HCT116 (cell line): ENCODE results near the gene S100A12.

Experiments used
- CEBPB ChIP-seq: IDR thresholded peaks from 2 replicates; pipeline ENCODE4 v1.6.1; 2012; ENCODE audit warnings: low read depth
- EGR1 ChIP-seq: IDR thresholded peaks from 2 replicates; pipeline ENCODE4 v1.6.1; 2012; ENCODE audit warnings: low read depth
- FOSL1 ChIP-seq: IDR thresholded peaks from 2 replicates; pipeline ENCODE4 v1.6.1; 2012; ENCODE audit warnings: low read depth
- MAX ChIP-seq: IDR thresholded peaks from 2 replicates; pipeline ENCODE4 v1.6.1; 2012
- POLR2A ChIP-seq: IDR thresholded peaks from 2 replicates; pipeline ENCODE4 v1.7.0; 2011; ENCODE audit warnings: borderline replicate concordance; ENCODE audit not compliant: insufficient read depth, insufficient read length; ENCODE audit errors: extremely low read depth
- POLR2AphosphoS5 ChIP-seq: IDR thresholded peaks from 2 replicates; pipeline ENCODE4 v1.6.1; 2011; ENCODE audit warnings: mild to moderate bottlenecking, low read depth, low read length, moderate library complexity
- REST ChIP-seq: IDR thresholded peaks from 2 replicates; pipeline ENCODE4 v1.6.1; 2012; ENCODE audit warnings: low read depth
- YY1 ChIP-seq: IDR thresholded peaks from 2 replicates; pipeline ENCODE4 v1.6.1; 2011; ENCODE audit warnings: low read length, low read depth, moderate library complexity, mild to moderate bottlenecking; ENCODE audit not compliant: insufficient replicate concordance; ENCODE audit errors: extremely low read depth
- ZBTB33 ChIP-seq: IDR thresholded peaks from 2 replicates; pipeline ENCODE4 v1.6.1; 2011; ENCODE audit warnings: mild to moderate bottlenecking, low read length, moderate library complexity; ENCODE audit not compliant: insufficient replicate concordance; ENCODE audit errors: extremely low read depth
- ZFX ChIP-seq: fragments of 450-650 bp; IDR thresholded peaks from 2 replicates; pipeline ENCODE4 v1.6.1; 2017
- ZNF274 ChIP-seq: fragments of 200-500 bp; sonication (Bioruptor generic); IDR thresholded peaks from 2 replicates; pipeline ENCODE4 v1.6.1; 2014; ENCODE audit warnings: mild to moderate bottlenecking, low read depth, low read length, inconsistent platforms
- TF ChIP-seq, protein P1 (sequence below), 3 experiments: fragments of 200-600 bp in 1 of 3; sonication (generic) in 1 of 3; IDR thresholded peaks in 2 of 3; conservative IDR thresholded peaks in 1 of 3; 2 replicates each; pipeline ENCODE4 v1.5.1; 2012 to 2017; ENCODE audit warnings: low read depth in 2 of 3, low read length in 2 of 3, antibody characterized with exemption in 1 of 3, borderline replicate concordance in 1 of 3, control low read depth in 1 of 3, mild to moderate bottlenecking in 1 of 3, mixed read lengths in 1 of 3, mixed run types in 1 of 3, moderate library complexity in 1 of 3; ENCODE audit not compliant: insufficient read depth in 1 of 3

GRCh38 chr1:153346077-153346723 is 29.2 kb downstream of the S100A12 start:
- TF ChIP-seq, protein P1, sequence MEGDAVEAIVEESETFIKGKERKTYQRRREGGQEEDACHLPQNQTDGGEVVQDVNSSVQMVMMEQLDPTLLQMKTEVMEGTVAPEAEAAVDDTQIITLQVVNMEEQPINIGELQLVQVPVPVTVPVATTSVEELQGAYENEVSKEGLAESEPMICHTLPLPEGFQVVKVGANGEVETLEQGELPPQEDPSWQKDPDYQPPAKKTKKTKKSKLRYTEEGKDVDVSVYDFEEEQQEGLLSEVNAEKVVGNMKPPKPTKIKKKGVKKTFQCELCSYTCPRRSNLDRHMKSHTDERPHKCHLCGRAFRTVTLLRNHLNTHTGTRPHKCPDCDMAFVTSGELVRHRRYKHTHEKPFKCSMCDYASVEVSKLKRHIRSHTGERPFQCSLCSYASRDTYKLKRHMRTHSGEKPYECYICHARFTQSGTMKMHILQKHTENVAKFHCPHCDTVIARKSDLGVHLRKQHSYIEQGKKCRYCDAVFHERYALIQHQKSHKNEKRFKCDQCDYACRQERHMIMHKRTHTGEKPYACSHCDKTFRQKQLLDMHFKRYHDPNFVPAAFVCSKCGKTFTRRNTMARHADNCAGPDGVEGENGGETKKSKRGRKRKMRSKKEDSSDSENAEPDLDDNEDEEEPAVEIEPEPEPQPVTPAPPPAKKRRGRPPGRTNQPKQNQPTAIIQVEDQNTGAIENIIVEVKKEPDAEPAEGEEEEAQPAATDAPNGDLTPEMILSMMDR (IDR thresholded peaks at IDR 0.05 in 2 of 3, conservative IDR thresholded peaks at IDR 0.05 in 1 of 3; ENCODE audit: borderline replicate concordance in 1 of 3, insufficient read depth in 1 of 3, low read depth in 2 of 3, low read length in 2 of 3), result no peak
- TF ChIP-seq EGR1 (no peak), ZFX (no peak), REST (no peak), CEBPB (no peak), YY1 (no peak), POLR2A (no peak), FOSL1 (no peak), ZBTB33 (no peak), ZNF274 (no peak), MAX (no peak), POLR2AphosphoS5 (no peak)
